ENCODE data around the gene TMPRSS9.

TMPRSS9 gene

DNA sequence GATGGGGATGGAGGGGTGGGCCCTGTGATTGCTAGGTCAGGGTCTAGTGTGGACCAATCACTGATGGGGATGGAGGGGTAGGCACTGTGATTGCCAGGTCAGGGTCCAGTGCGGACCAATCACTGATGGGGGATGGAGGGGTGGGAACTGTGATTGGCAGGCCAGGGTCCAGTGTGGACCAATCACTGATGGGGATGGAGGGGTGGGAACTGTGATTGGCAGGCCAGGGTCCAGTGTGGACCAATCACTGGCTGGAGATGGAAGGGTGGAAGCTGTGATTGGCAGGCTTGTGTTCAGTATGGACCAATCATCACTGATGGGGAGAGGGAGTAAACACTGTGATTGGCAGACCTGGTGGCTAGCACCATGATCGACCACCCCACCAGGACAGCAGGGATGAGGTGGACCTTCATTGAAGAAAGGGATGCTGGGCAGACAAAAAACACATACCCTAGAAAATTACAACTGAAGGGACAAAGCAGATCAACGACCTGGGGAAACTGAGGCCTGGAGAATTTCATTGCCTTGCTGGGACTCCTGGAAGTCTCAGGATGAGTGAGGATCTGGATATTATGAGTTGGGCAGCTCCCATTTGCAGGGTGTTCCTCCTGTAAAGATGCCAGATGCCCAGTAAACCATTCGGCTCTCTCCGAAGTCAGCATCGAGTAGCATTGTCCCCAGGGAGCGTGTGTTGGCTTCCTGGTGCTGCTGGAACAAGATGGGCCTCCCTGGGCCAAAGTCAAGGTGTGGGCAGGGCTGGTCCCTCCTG lies 15.5 kb downstream of the TMPRSS9 start:
- Histone ChIP-seq H3K27me3 (ENCODE audit: low read depth, low read length) (no peaks in the 10 kb centered on the region), H3K27ac (ENCODE audit: low read length) (no peak overlapping the region), H3K36me3 (replicated peaks; ENCODE audit: low read depth, low read length) (no peaks in the 10 kb centered on the region), H3K4me1 (ENCODE audit: low read length) (no peaks in the 10 kb centered on the region), H3K9me3 (ENCODE audit: insufficient read depth, low read length) (0 out of 2 replicates have a peak, but pooled peaks cover 5% of the 10 kb centered on the region), H3K4me2 (ENCODE audit: low read length) (no peak overlapping the region), H3K9ac (ENCODE audit: low read length) (no peak overlapping the region), H3K4me3 (ENCODE audit: low read length) (no peak overlapping the region), H3K79me2 (ENCODE audit: low read length) (no peaks in the 10 kb centered on the region), H2AFZ (ENCODE audit: low read depth, low read length) (no peak overlapping the region), H4K20me1 (ENCODE audit: insufficient read depth, low read length) (no peaks in the 10 kb centered on the region)
- TF ChIP-seq EZH2phosphoT487 (IDR thresholded peaks at IDR 0.05; ENCODE audit: low read depth) = no peak
- TF ChIP-seq, protein P1, sequence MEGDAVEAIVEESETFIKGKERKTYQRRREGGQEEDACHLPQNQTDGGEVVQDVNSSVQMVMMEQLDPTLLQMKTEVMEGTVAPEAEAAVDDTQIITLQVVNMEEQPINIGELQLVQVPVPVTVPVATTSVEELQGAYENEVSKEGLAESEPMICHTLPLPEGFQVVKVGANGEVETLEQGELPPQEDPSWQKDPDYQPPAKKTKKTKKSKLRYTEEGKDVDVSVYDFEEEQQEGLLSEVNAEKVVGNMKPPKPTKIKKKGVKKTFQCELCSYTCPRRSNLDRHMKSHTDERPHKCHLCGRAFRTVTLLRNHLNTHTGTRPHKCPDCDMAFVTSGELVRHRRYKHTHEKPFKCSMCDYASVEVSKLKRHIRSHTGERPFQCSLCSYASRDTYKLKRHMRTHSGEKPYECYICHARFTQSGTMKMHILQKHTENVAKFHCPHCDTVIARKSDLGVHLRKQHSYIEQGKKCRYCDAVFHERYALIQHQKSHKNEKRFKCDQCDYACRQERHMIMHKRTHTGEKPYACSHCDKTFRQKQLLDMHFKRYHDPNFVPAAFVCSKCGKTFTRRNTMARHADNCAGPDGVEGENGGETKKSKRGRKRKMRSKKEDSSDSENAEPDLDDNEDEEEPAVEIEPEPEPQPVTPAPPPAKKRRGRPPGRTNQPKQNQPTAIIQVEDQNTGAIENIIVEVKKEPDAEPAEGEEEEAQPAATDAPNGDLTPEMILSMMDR (IDR thresholded peaks at IDR 0.05; ENCODE audit: low read depth, low read length) = no peak

GRCh38 chr19:2376784-2377519 lies 16.9 kb downstream of the TMPRSS9 start:
- TF ChIP-seq EZH2phosphoT487 (IDR thresholded peaks at IDR 0.05; ENCODE audit: low read depth) = no peak
- H3K4me2 ChIP-seq (ENCODE audit: low read length) = no peak overlapping the region
- H3K79me2 ChIP-seq (ENCODE audit: low read length) = no peaks in the 10 kb centered on the region
- no peak overlapping the region for H3K4me3 ChIP-seq (ENCODE audit: low read length)
- no peak overlapping the region for H3K27ac ChIP-seq (ENCODE audit: low read length)
- 0 out of 2 replicates have a peak, but pooled peaks cover 5% of the 10 kb centered on the region for H3K9me3 ChIP-seq (ENCODE audit: insufficient read depth, low read length)
- H3K36me3 ChIP-seq (replicated peaks; ENCODE audit: low read depth, low read length) = no peaks in the 10 kb centered on the region
- H3K4me1 ChIP-seq (ENCODE audit: low read length) = no peaks in the 10 kb centered on the region
- no peak overlapping the region for H2AFZ ChIP-seq (ENCODE audit: low read depth, low read length)
- no peak overlapping the region for H3K9ac ChIP-seq (ENCODE audit: low read length)
- H4K20me1 ChIP-seq (ENCODE audit: insufficient read depth, low read length) = no peaks in the 10 kb centered on the region
- no peaks in the 10 kb centered on the region for H3K27me3 ChIP-seq (ENCODE audit: low read depth, low read length)

GRCh38 chr19:2380567-2380966 lies 20.5 kb downstream of the TMPRSS9 start:
- Histone ChIP-seq H4K20me1 (ENCODE audit: insufficient read depth, low read length) (no peaks in the 10 kb centered on the region), H3K9me3 (ENCODE audit: insufficient read depth, low read length) (0 out of 2 replicates have a peak, but pooled peaks cover 5% of the 10 kb centered on the region), H3K4me2 (ENCODE audit: low read length) (no peak overlapping the region), H3K79me2 (ENCODE audit: low read length) (no peaks in the 10 kb centered on the region), H3K27ac (ENCODE audit: low read length) (no peak overlapping the region), H3K4me3 (ENCODE audit: low read length) (no peak overlapping the region), H3K4me1 (ENCODE audit: low read length) (no peaks in the 10 kb centered on the region), H2AFZ (ENCODE audit: low read depth, low read length) (no peak overlapping the region), H3K9ac (ENCODE audit: low read length) (no peak overlapping the region), H3K27me3 (ENCODE audit: low read depth, low read length) (no peaks in the 10 kb centered on the region), H3K36me3 (replicated peaks; ENCODE audit: low read depth, low read length) (no peaks in the 10 kb centered on the region)
- TF ChIP-seq EZH2phosphoT487 (IDR thresholded peaks at IDR 0.05; ENCODE audit: low read depth) = no peak
- TF ChIP-seq, protein P1 (IDR thresholded peaks at IDR 0.05; ENCODE audit: low read depth, low read length) = no peak

- Histone ChIP-seq H3K9me3 (ENCODE audit: insufficient read depth, low read length) (0 out of 2 replicates have a peak, but pooled peaks cover 5% of the 10 kb centered on the region), H3K4me1 (ENCODE audit: low read length) (no peaks in the 10 kb centered on the region), H3K4me3 (ENCODE audit: low read length) (no peak overlapping the region), H3K36me3 (replicated peaks; ENCODE audit: low read depth, low read length) (no peaks in the 10 kb centered on the region), H4K20me1 (ENCODE audit: insufficient read depth, low read length) (no peaks in the 10 kb centered on the region), H3K27me3 (ENCODE audit: low read depth, low read length) (no peaks in the 10 kb centered on the region), H3K79me2 (ENCODE audit: low read length) (no peaks in the 10 kb centered on the region), H3K4me2 (ENCODE audit: low read length) (no peak overlapping the region), H2AFZ (ENCODE audit: low read depth, low read length) (no peak overlapping the region), H3K9ac (ENCODE audit: low read length) (no peak overlapping the region), H3K27ac (ENCODE audit: low read length) (no peak overlapping the region)
- TF ChIP-seq, protein P1 (IDR thresholded peaks at IDR 0.05; ENCODE audit: low read depth, low read length) = no peak
- TF ChIP-seq EZH2phosphoT487 (IDR thresholded peaks at IDR 0.05; ENCODE audit: low read depth) = no peak
These were observed 21.2 kb downstream of the TMPRSS9 start for GRCh38 chr19:2381148-2381820.

All from OCI-LY3 (cell line).